Measurements from ENCODE around the gene OBI1.

OBI1 gene

DNA sequence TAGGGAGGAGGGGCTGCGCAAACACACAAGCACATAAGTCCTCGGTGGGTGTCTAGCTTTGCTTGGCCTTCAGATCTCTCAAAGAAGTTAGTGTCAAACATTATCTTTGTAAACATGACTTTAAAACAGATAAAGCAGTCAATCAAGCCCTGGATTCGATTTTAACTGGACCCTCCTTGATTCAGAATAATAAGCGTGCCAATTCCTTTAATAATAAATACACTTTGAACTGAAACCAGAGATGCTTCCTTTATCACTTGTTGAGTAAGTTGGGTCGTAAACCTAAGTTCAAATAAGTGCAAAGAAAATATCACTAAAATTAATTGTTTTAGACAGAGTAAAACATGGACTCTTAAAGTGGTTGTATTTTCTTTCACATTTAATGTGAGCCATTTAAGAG, 86.5 kb downstream of the OBI1 start:
- DNase-seq, result no peak

DNA sequence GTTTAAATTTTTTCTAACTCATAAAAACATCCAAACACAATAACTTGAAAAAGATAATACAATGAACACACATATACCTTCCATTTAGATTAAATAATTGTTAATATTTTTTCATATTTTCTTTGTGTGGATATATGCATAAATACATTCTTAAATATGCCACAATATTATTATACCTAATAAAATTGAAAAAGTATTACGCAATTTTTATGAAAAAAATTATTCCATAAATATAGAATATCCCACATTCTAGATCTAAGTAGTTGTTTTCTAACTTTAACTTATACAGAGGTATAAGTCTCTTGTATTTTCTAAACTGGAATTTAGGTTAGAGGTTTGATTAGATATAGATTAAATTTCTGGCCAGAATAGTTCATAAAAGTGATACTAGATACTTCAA, 89.9 kb downstream of the OBI1 start:
- no peak for DNase-seq

DNA sequence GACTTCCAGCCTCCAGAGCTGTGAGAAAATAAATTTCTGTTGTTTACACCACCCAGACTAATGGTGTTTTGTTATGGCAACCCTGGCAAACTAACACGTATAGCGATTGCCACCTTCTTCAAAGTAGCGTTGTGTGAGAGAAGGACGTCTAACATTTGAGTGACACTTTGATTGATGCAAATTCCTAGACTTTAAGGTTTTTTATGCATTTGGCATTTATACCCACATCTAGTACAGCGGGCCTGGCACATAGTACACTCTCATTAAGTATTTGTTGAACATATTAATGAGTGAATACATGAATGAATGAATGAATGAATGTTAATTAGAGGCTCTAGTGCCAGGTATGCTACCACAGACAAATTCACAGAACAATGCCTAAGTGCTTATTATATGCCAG, 92.3 kb downstream of the OBI1 start:
- DNase-seq, result no peak

All from NCI-H187 treated with DMSO at 0.1 percent for 48 hours (cell line).